SIG-M5 treated with dmso at 0.1 percent for 504 hours (cell line): ENCODE data around the gene PEX26.
"Not testable (repeated sequence)": the region's sequence is repeated elsewhere in the genome, so short reads cannot be mapped to it uniquely, and the experiment has no call there.

Experiments
- DNase-seq: peaks from one replicate; lab custom pipeline; 2025; ENCODE audit not compliant: unreplicated experiment; lab: John Stamatoyannopoulos, UW

The PEX26 gene

DNA sequence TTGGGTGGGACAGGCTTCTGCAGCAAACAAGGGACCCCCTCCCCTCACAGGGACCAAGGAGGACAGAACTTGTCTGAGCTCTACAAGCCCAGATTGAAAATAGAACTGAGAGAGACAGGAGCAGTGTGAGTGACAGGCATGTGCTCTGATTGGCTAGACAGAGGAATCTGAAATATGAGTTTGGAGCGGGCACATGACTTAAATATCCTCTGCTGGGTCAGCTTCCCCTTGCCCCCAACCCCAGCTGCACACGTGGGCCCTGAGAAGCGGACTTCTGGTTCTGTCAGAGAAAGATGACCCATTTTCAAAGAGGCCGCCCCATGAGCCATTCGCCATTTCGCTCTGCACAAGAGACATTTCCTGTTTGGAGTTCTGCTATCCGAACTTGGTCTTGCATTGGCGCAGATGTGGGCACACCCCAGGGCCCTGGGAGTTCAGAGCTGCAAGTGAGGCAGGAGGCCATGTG lies 38.1 kb downstream of the PEX26 start:
- no peak for DNase-seq

DNA sequence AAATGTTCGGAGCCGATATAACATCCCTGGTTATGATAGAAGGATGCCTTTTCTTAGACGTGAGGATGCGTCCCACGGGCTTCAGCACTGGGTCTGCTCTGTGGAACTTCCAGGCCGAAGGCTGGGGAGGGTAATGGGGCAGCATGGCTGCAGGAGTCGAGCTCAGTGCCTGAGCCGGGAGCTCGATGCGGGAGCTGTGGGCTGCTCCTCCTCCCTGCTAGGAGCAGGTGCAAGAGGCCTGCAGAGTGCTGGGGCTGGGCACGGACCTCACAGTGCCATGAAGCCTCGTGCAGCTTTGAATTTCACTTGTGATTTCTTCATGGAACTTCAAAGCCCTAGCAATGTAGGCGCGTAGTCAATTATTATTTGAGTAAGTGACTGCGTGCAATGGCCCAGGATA lies 38.8 kb downstream of the PEX26 start:
- DNase-seq, result no peak

DNA sequence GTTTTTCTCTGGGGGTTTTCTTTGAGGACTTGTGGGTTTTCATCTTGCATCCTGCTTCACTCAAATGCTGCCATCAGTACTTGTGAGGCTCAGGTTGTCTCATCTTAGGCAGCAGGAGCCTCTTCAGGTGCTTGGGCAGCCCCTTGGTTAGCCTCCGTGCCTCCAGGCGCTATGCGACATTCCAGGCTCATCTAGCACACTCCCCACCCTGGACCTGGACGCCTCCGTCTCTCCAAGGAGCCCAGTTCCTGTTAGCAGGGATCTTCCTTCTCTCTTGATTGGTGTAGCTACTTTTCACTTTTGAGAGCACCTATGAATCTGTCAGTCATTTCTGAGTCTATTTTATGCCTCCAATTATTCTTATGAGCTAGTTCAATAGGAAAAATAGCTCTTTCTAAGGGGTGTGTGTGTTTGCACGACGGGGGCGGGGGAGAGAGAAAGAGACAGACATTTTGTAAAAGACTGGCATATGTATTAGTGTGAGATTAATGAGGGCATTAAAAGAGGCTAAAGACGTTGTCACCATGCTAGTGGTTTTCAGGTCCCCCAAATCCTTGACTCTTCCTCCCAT lies 40.6 kb downstream of the PEX26 start:
- no peak for DNase-seq

DNA sequence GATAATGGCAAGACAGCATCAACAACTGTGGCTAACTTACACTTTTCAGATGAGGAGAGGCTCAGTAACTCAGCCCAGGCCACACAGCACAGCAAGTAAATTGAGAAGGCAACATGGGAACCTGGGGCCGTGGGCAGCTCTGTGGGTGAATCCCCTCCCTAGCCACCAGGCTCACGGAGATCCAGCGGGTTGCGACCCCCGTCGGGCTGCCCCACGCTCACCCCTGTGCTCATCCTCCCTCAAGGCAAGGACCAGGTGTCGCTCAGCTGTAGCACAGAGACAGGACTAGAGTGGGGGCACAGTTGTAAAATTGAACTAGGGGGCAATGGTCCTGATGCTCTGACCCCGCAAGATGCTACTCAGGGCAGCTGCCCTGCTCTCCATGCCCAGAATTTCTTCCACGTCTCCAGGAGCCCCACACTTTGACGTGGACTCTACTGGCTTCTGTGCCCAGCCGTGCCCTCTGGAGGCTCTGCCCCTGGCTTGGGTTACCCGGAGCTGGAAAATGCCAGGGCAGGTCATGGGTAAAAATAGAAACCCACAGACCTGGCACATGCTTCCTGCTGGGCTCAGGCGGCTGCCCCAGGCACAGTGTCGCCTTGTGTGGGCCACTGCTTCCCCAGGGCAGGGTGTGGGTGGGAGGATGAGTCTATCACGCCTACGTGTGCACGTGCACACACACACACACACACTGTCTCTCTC lies 41.8 kb downstream of the PEX26 start:
- no peak for DNase-seq

DNA sequence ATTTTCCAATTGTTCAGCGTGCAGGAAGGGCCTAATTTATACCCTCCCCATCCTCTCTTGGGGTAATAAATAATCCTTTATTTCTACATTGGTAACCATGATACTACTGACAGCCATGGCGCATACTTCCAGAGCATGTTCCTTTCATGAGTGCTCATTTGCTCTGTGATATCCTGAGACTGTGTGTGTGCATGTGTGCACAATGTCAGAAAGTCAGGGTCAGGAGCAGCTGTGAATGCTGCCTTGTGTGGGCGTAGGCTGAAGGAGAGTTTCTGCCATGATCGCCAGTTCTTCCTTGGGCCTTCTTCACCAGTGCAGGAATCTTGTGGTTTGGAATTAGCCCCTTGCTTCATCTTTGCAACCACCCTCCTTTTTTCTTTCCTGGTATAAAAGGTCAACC lies 43.1 kb downstream of the PEX26 start:
- no peak for DNase-seq

DNA sequence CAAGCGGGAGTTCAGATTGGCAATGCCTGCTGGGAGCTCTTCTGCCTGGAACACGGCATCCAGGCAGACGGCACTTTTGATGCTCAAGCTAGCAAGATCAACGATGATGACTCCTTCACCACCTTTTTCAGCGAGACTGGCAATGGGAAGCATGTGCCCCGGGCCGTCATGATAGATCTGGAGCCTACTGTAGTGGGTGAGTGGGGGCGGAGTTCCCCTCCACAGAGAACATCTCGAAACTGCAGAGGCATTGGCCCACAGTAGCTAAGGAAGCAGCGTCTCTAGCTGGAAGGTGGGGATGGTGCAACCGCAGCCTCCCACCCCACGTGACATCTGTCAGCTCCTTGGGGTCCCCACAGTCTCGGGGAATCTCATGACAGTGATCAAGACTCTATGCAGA lies 43.7 kb downstream of the PEX26 start:
- DNase-seq, result no peak

DNA sequence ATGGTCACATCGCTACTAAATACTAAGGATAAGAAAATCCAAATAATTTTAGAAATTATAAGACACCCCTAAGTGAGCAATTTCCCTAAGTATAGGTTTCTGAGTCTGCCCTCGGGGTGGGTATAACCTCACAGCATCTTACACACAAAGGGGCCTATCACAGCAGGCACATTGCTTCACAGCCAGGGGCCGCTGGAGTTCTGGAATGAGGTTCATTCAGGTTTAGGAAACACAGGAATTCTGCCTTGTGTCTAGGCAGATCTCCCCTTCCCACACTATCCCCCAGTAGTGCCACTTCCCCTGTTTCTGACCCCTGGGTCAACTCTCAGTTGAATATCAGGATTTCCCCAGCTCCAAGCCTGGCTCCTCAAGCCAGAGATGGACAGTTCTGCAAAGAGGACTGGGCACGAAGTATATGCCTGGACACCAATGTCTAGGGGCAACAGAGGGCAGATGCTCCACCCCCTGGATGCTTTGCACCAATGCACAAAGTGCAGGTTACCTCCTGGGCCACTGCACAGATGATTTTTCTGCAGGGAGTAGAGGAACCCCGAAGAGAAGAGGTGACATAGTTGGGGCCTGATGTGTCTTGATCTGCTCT lies 44.3 kb downstream of the PEX26 start:
- DNase-seq, result no peak

DNA sequence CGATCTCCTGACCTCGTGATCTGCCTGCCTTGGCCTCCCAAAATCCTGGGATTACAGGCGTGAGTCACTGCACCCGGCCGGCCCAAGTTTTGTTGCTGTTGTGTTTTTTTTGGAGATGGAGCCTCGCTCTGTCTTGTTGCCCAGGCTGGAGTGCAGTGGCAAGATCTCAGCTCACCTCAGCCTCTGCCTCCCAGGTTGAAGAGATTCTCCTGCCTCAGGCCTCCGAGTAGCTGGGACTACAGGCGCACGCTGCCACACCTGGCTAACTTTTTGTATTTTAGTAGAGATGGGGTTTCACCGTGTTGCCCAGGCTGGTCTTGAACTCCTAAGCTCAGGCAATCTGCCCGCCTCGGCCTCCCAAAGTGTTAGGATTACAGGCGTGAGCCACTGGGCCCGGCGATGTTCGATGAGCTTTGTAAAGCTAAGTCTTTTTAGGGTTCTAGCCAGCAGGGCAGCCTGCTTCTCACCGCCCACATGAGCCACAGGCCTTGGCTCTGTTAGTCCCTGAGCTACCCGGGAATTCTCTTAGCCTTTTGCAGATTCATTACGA lies 45.8 kb downstream of the PEX26 start:
- DNase-seq, result not testable (repeated sequence)

DNA sequence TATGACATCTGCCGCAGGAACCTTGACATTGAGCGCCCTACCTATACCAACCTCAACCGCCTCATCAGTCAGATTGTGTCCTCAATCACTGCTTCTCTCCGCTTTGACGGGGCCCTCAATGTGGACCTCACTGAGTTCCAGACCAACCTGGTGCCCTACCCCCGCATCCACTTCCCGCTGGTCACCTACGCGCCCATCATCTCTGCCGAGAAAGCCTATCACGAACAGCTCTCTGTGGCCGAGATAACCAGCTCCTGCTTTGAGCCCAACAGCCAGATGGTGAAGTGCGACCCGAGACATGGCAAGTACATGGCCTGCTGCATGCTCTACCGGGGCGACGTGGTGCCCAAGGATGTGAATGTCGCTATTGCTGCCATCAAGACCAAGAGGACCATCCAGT lies 48.8 kb downstream of the PEX26 start:
- no peak for DNase-seq

DNA sequence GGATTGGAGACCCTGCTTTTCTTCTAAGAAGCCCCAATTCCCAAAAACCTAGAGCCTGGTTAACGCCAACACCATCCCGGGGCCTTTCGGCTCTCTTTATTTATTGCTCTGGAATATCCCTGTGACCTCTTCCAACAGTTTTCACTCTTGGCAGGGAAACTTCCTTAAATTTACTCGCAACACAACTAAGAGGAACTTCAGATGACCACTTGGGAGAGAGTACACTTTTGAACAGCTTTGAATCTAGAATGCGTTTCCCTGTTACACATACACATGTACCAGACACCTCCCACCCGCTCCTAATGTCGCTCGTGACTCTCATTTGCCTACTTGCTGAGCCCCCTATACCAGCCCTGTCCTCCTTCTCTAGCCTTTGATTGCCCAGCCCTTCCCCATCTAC lies 52.2 kb downstream of the PEX26 start:
- no peak for DNase-seq

DNA sequence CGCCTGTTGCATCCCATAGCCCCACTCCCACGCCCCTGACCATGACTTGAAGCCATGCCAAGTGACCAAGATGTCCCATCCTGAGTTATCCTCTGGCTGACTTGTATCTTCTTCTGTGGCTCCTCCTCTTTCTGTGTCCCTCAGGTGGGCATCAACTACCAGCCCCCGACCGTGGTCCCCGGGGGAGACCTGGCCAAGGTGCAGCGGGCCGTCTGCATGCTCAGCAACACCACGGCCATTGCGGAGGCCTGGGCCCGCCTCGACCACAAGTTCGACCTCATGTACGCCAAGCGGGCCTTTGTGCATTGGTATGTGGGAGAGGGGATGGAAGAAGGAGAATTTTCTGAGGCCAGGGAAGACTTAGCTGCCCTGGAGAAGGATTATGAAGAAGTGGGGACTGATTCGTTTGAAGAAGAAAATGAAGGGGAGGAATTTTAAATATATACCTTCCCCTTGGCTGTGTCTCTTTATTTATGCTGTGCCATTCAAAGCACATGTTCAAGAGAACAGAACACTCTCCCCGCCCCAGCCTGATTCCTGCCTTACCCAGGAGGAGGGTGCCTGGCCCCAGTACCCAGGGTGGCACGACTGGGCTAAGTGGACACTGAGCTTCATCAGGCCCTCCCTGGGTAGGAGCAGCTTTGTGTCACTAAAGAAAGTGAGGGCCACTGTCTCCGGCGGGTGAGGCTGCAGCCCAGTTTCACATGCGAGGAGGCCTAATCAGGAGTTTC lies 53.1 kb downstream of the PEX26 start:
- DNase-seq, result no peak

DNA sequence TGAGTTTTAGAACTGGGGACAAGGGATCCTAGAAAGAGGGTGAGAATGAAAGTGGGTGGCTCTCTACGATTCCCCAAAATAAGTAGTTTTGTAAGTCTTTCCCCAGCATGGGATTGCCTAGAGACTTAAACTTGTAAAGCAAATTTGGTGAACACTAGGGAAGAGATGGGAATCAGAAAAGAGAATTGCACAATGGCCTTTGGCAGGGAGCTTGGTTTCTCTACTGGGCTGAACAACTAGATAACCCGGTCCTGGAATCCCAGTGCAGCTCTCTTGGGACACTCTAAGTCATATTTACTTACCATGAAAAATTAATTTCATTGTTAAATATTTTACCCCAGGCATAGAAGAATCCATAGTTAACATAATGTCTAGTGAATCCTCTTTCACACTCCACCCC lies 55.7 kb downstream of the PEX26 start:
- DNase-seq, result no peak

DNA sequence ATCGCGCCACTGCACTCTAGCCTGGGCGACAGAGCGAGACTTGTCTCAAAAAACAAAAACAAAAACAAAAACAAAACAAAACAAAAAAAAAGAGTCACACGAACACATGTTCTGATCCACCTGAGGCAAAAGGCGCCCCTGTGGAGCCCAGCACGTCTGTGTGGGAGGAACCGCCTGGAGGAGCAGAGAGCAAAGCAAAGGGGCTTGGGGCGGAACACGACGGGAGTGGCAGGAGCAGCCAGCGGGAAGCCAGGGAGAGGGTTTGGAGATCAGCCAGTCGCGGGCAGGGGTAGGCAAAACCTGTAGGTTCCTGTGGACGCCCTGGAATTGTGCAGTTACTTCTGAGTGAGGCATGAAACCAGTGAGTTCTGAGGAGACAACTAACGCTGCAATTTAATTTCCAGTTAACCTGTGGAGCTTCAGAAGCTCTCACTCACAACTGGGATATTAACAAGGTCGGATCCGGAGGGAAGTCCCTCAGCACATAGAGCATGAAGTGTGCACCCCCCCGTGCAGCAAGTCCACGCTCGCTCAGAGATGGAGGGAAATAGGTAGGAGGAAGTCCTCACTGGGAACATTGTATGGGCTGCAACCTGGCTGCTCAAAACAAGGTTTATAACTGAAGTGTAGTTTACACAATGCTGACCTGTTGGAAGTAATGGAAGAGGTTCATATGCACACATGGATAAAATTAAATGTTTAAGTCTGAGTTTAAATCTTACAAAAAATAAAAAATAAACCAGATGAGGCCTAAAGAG lies 59.0 kb downstream of the PEX26 start:
- DNase-seq, result no peak

DNA sequence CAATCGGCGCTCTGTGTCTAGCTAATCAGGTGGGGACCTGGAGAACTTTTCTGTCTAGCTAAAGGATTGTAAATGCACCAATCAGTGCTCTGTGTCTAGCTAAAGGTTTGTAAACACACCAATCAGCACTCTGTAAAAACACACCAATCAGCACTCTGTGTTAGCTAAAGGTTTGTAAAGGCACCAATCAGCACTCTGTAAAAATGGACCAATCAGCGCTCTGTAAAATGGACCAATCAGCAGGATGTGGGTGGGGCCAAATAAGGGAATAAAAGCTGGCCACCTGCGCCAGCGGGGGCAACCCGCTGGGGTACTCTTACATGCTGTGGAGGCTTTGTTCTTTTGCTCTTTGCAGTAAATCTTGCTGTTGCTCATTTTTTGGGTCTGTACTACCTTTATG lies 63.2 kb downstream of the PEX26 start:
- DNase-seq, result not testable (repeated sequence)

DNA sequence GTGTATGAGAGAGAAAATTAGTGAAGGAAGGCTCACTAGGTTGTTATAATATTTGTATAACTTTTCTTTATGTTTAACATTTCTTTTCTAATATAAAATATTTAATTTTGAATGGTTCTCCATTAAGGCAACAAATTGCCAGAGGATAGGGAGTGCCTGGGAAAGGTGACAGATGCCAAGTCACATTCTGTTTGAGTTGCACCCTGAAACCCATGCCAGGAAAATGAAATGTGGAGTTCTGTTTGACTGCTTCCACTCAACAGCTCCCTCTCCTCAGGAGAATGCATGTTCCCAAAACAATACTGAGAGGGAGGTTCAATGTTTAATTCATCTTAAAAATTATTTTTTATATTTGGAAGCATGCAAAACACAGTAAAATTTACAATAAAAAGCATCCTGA lies 66.3 kb downstream of the PEX26 start:
- no peak for DNase-seq

DNA sequence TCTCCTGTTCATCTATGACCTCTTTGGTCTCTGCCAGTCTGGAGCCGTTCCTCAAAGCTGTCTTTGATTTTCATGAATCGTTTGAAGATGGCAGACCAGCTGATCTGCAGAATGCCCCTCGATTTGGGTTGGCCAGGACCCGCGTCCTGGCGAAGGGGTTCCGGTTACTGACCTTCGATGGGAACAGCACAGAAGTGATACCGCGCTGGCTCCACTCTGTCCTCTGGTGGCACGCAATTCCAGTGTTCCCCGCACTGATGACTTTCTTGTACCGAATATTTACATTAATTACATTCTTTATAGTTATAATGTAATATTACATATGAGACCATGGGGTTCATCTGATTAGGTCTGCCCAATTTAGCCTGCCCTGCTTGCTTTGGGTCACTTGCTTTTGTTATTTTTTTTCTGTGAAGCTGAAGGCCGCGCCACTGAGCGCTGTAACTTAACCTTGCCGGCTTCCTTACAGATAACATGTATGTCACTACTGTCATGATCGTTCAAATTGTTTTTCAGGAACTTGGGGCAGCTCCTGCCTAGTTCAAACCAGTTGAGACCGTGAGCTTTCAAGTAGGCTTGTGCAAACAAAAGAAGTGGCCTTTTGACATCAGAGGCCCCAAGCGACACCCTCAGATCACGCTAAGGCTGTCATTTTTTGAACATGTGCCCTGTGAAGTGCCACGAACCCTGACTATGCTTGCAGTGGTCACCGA lies 68.0 kb downstream of the PEX26 start:
- DNase-seq, result no peak

DNA sequence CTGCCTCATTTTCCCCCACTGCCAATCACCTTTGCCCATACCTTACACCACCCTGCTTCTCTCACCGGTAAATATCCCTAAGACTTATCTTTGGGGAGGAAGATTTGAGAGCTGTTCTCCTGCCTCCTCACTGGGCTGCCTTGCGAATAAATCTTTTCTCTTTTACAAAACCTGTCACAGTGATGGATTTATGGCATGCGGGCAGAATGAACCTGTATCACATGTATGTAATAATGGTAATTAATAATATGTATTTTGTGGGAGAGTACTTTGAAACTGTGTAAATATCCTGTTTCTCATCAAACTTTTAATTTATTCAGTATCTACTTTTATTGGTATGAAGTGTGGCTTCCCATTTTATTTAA lies 68.6 kb downstream of the PEX26 start:
- no peak for DNase-seq

DNA sequence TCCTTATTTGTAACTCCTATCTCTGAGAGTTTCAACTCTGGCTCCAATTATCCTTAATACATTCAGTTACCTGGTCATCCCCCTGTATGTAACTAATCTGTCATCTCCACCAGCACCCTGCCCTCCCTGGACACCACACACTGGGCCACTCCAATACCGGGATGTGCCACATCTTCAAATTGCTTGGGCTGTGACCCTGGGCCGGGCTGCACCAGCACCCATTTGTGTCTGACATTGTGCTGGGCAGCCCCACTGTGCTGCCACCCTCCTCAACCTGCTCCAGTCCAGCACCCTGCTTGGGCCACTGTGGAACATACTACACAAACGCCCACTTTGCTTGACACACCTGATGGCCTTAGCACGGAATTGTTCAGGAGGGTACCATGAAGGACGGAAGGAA lies 70.0 kb downstream of the PEX26 start:
- DNase-seq, result no peak

DNA sequence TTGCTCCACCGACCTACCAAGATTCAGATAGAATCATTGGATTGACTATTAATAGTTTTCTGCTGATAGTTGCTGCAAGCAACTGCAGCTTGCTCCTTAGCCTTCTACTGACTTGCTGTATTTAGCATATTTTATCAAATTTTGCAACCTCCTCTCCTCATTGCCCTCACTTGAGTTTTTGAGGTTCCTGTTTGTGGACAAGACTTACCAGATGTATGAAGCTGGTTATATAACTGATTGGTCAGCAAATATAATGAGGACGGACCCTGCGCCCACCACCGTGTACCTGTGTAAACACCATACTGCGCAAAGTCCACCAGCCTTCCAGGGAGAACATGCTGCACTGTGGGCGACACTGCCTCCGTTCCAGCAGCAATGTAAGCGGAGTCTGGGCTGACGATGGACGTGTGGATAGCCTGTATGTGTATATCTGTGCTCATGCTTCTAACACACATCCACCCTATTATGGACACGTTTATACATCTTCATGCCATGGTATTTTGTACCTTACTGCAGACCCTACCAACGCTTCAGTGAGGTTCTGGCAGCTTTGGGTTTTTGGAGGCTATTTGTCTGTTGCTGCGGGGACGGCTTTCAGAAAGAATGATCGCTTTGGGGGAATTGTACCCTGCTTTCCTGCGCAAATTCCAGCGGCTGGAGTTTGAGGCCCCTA lies 70.6 kb downstream of the PEX26 start:
- DNase-seq, result no peak

DNA sequence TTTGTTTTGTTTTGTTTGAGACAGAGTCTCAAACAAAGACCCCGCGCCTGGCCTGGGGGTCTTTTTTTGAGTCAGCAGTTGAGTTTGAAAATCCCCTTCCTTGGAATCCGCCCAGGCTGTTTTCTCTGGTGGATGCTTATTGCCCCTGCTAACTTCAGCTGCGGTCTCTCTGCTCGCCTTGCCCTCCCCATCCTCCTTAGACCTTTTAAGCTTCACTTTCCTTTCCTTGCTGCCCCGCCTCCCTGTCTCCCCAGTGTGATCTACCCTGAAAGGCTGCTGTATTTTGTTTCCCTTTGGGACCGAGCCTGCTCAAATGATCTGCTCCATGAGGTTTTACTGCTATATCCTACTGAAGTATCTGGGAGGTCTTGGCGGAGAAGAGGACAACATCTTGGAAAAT lies 74.7 kb downstream of the PEX26 start:
- no peak for DNase-seq
